NT2/D1 (cell line): ENCODE data around the gene ADORA2B.

Experiments used
- DNase-seq: peaks from one replicate; pipeline ENCODE4 v3.0.0-alpha.2; 2011; ENCODE audit warnings: low read depth, low spot score
- H3K27me3 ChIP-seq: 2 replicates; pipeline ENCODE4 v1.6.0; 2011; ENCODE audit warnings: mild to moderate bottlenecking; ENCODE audit not compliant: insufficient read length, insufficient read depth
- H3K36me3 ChIP-seq: 2 replicates; pipeline ENCODE4 v1.6.1; 2011; ENCODE audit warnings: mild to moderate bottlenecking, low read length, mixed read lengths; ENCODE audit not compliant: insufficient read depth, insufficient read length
- H3K4me1 ChIP-seq: 2 replicates; pipeline ENCODE4 v1.5.1; 2011; ENCODE audit not compliant: insufficient read depth, insufficient read length
- H3K4me3 ChIP-seq: 2 replicates; pipeline ENCODE4 v1.5.1; 2011; ENCODE audit warnings: low read depth; ENCODE audit not compliant: insufficient read length
- H3K9ac ChIP-seq: 2 replicates; pipeline ENCODE4 v1.6.0; 2011; ENCODE audit warnings: low read depth; ENCODE audit not compliant: insufficient read length
- H3K9me3 ChIP-seq: 2 replicates; pipeline ENCODE4 v1.5.1; 2011; ENCODE audit warnings: mild to moderate bottlenecking, low read length; ENCODE audit not compliant: insufficient read depth
- SUZ12 ChIP-seq: IDR thresholded peaks from 2 replicates; pipeline ENCODE4 v1.6.1; 2011; ENCODE audit not compliant: insufficient read length, insufficient read depth; ENCODE audit errors: extremely low read depth
- YY1 ChIP-seq: IDR thresholded peaks from 2 replicates; pipeline ENCODE4 v1.6.1; 2011; ENCODE audit not compliant: insufficient read length, insufficient read depth
- ZNF274 ChIP-seq: IDR thresholded peaks from 2 replicates; pipeline ENCODE4 v1.6.1; 2011; ENCODE audit warnings: mild to moderate bottlenecking, low read depth, low read length

The ADORA2B gene

DNA sequence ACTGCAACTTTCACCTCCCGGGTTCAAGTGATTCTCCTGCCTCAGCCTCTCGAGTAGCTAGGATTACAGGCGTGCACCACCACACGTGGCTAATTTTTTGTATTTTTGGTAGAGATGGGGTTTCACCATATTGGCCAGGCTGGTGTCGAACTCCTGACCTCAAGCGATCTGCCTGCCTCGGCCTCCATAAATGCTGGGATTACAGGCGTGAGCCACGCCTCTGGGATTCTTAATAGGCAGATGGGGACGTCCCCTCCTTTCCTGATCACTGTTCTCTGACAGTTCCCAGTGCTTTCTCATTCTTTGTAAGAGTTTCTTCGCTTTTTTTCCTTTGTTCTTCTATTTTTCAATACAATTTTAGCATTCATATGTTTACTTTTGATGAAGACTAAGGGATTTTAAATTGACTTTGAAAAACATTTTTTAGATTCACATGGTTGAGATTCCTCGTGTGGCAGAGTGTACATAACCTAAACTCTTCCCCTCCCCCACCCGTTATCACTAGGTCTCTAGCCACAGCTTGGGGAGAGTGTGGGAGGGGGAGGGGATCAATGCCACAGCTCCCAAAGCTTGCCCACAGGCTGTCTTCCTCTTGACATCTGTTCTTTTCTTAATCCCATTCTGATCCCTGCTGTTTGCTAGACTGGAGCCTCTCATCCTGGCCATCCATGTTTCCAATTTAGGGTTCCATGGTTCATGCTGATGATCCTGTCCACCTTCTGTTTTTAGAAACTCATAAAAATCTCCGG lies 11.0 kb downstream of the ADORA2B start:
- H3K36me3 ChIP-seq: no peaks in the 10 kb centered on the region
- H3K4me3 ChIP-seq: no peak overlapping the region
- DNase-seq: no peak
- no peak for TF ChIP-seq ZNF274
- H3K27me3 ChIP-seq: no peaks in the 10 kb centered on the region
- no peaks in the 10 kb centered on the region for H3K9me3 ChIP-seq
- no peak overlapping the region for H3K9ac ChIP-seq
- H3K4me1 ChIP-seq: no peaks in the 10 kb centered on the region

- TF ChIP-seq ZNF274 (no peak), YY1 (no peak), SUZ12 (no peak)
- H3K4me3 ChIP-seq: no peak overlapping the region
- no peaks in the 10 kb centered on the region for H3K9me3 ChIP-seq
- H3K27me3 ChIP-seq: no peaks in the 10 kb centered on the region
- H3K9ac ChIP-seq: no peak overlapping the region
- no peak for DNase-seq
- no peaks in the 10 kb centered on the region for H3K36me3 ChIP-seq
- H3K4me1 ChIP-seq: no peaks in the 10 kb centered on the region
Observed at GRCh38 chr17:15957206-15957605, 12.3 kb downstream of the ADORA2B start.

GRCh38 chr17:15957608-15958307 lies 12.8 kb downstream of the ADORA2B start:
- TF ChIP-seq SUZ12 (no peak), ZNF274 (no peak), YY1 (no peak)
- Histone ChIP-seq H3K4me3 (no peak overlapping the region), H3K36me3 (no peaks in the 10 kb centered on the region), H3K9me3 (no peaks in the 10 kb centered on the region), H3K27me3 (no peaks in the 10 kb centered on the region), H3K4me1 (no peaks in the 10 kb centered on the region), H3K9ac (no peak overlapping the region)
- DNase-seq: no peak

GRCh38 chr17:15958484-15958854 lies 13.5 kb downstream of the ADORA2B start:
- Histone ChIP-seq H3K9me3 (no peaks in the 10 kb centered on the region), H3K4me1 (no peaks in the 10 kb centered on the region), H3K36me3 (no peaks in the 10 kb centered on the region), H3K27me3 (no peaks in the 10 kb centered on the region), H3K9ac (no peak overlapping the region), H3K4me3 (no peak overlapping the region)
- DNase-seq: no peak
- no peak for TF ChIP-seq YY1
- no peak for TF ChIP-seq ZNF274
- TF ChIP-seq SUZ12: no peak

- TF ChIP-seq YY1: no peak
- H3K4me3 ChIP-seq: no peak overlapping the region
- no peak for DNase-seq
- H3K27me3 ChIP-seq: no peaks in the 10 kb centered on the region
- no peak overlapping the region for H3K9ac ChIP-seq
- no peaks in the 10 kb centered on the region for H3K9me3 ChIP-seq
- H3K36me3 ChIP-seq: no peaks in the 10 kb centered on the region
- H3K4me1 ChIP-seq: peaks cover 9% of the 10 kb centered on the region
Observed at GRCh38 chr17:15963670-15964110, 18.8 kb downstream of the ADORA2B start.

DNA sequence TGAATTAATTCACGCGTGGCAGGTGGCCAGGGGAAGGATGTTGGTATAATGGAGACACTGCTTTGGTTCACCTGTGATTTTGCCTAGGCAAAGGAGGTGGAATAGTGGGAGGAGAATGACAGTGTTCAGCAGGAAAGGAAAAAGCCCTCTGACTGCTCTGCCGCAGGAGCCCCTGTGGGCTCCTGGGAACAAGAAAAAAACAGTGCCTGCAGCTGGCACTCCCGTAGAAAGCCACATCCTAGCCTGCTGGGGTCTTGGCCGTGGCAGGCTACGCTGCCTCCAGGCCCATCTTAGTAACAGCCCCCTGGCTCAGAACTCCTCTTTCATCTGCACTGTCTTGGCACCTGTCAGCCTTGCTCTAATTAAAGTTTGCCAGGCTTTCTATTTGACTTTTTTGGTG lies 20.6 kb downstream of the ADORA2B start:
- Histone ChIP-seq H3K36me3 (no peaks in the 10 kb centered on the region), H3K9me3 (no peaks in the 10 kb centered on the region), H3K27me3 (no peaks in the 10 kb centered on the region), H3K9ac (peak overlapping the region; percentile 27), H3K4me3 (no peak overlapping the region), H3K4me1 (peaks cover 11% of the 10 kb centered on the region)
- TF ChIP-seq ZNF274 (no peak), YY1 (no peak), SUZ12 (no peak)
- no peak for DNase-seq

GRCh38 chr17:15966183-15966878 lies 21.4 kb downstream of the ADORA2B start:
- H3K4me3 ChIP-seq: peak overlapping the region; percentile 12
- no peaks in the 10 kb centered on the region for H3K9me3 ChIP-seq
- no peak for TF ChIP-seq ZNF274
- TF ChIP-seq YY1: no peak
- TF ChIP-seq SUZ12: no peak
- peak overlapping the region; percentile 46 for H3K9ac ChIP-seq
- no peaks in the 10 kb centered on the region for H3K27me3 ChIP-seq
- DNase-seq: peak; percentile 72
- H3K36me3 ChIP-seq: no peaks in the 10 kb centered on the region
- H3K4me1 ChIP-seq: peaks cover 11% of the 10 kb centered on the region
